ENCODE measurements around the gene NGLY1.

- TF ChIP-seq CTCF (IDR thresholded peaks at IDR 0.05) (no peak), POLR2A (IDR thresholded peaks at IDR 0.05) (no peak)
Observed at GRCh38 chr3:25823314-25823713, 40.1 kb upstream of the NGLY1 start.
